HG02763 (cell line): ENCODE measurements around the gene HEPH.
A peak's percentile ranks its signal among the peaks of the same experiment; 100 is the strongest.
"Not testable (repeated sequence)": the region's sequence is repeated elsewhere in the genome, so short reads cannot be mapped to it uniquely, and the experiment has no call there.

Source experiments
- ATAC-seq: cut with Tn5 transposase; IDR thresholded peaks from one replicate; pipeline ENCODE4 v1.9.1; 2021; ENCODE audit warnings: mild to moderate bottlenecking, moderate library complexity; ENCODE audit not compliant: unreplicated experiment

HEPH gene

GRCh38 chrX:66163849-66164411 lies at the start of gene HEPH:
TSS of gene HEPH (plus strand) at chrX:66164247. CDS start at chrX:66170571, 6,324 bp downstream.
- ATAC-seq, result no peak

GRCh38 chrX:66118722-66119121 lies 45.3 kb upstream of the HEPH start:
- not testable (repeated sequence) for ATAC-seq

- not testable (repeated sequence) for ATAC-seq
Measured at GRCh38 chrX:66121354-66121753, 42.7 kb upstream of the HEPH start.

- no peak for ATAC-seq
Measured at GRCh38 chrX:66126662-66127061, 37.4 kb upstream of the HEPH start.

- no peak for ATAC-seq
Measured at GRCh38 chrX:66130469-66130868, 33.6 kb upstream of the HEPH start.

- ATAC-seq, result not testable (repeated sequence)
Measured at GRCh38 chrX:66135284-66135683, 28.8 kb upstream of the HEPH start.

- ATAC-seq, result no peak
Measured at GRCh38 chrX:66142351-66142750, 21.7 kb upstream of the HEPH start.

GRCh38 chrX:66144258-66144657 lies 19.8 kb upstream of the HEPH start:
- no peak for ATAC-seq

- ATAC-seq, result no peak
Measured at GRCh38 chrX:66149519-66149918, 14.5 kb upstream of the HEPH start.

GRCh38 chrX:66150163-66150562 lies 13.9 kb upstream of the HEPH start:
- ATAC-seq, result no peak

GRCh38 chrX:66162331-66162822 lies 1.7 kb upstream of the HEPH start:
- no peak for ATAC-seq

- ATAC-seq, result no peak
Measured at GRCh38 chrX:66163447-66163846, 600 bp upstream of the HEPH start.

GRCh38 chrX:66164470-66164869 lies 423 bp downstream of the HEPH start:
- ATAC-seq, result no peak

- no peak for ATAC-seq
Measured at GRCh38 chrX:66164931-66165330, 884 bp downstream of the HEPH start.

- no peak for ATAC-seq
Measured at GRCh38 chrX:66166671-66167070, 2.6 kb downstream of the HEPH start.

GRCh38 chrX:66167431-66167830 lies 3.4 kb downstream of the HEPH start:
- ATAC-seq, result no peak

- ATAC-seq, result no peak
Measured at GRCh38 chrX:66176134-66176533, 12.1 kb downstream of the HEPH start.

- no peak for ATAC-seq
Measured at GRCh38 chrX:66191563-66191962, 27.5 kb downstream of the HEPH start.

GRCh38 chrX:66193821-66194220 lies 29.8 kb downstream of the HEPH start:
- ATAC-seq, result no peak

- peak; percentile 70 for ATAC-seq
Measured at GRCh38 chrX:66200050-66200664, 36.1 kb downstream of the HEPH start.

- ATAC-seq, result no peak
Measured at GRCh38 chrX:66200855-66201795, 37.1 kb downstream of the HEPH start.

- no peak for ATAC-seq
Measured at GRCh38 chrX:66203114-66203513, 39.1 kb downstream of the HEPH start.
